ENCODE results near the gene COPG2.
"Not testable (repeated sequence)": the region's sequence is repeated elsewhere in the genome, so short reads cannot be mapped to it uniquely, and the experiment has no call there.

COPG2 gene

DNA sequence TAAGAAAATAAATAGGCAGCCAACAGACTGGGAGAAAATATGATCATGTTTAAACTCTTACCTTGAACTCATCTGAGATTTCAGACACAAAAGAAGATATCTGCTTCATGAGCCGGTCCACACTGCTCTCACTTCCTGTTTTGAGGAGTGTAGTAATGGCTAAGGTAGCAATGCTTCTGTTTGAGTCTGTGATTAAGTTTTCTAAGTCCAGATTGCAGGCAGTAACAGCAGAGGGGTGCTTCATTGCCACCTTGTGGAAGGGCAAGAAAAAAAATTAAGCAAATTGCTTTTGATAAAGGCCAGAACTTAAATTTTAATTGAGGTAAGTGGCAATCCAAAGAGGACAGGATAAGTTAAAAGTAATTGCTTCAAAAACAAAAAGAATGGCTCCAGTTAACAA is 107.6 kb downstream of the COPG2 start:
- DNase-seq (ENCODE audit: low spot score): peak; percentile 19

DNA sequence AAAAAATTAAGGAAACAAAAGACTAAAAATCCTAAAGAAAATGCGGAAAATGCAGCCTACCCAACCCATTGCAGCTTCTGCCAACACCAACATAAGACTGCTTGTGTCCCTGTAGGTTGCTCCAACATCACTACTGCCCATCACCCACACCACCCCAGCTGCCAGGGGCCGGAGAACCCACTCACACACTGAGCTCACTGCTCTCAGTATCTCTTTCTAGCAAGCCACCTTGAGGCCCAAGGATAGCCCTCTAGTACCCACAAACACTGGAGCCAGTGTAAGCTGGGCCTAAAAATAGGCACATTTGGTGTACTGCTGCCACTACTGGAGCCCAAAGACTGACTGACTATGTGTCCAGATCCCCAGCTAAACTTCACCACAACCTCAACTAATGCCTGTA is 109.4 kb downstream of the COPG2 start:
- DNase-seq (ENCODE audit: low spot score): no peak

DNA sequence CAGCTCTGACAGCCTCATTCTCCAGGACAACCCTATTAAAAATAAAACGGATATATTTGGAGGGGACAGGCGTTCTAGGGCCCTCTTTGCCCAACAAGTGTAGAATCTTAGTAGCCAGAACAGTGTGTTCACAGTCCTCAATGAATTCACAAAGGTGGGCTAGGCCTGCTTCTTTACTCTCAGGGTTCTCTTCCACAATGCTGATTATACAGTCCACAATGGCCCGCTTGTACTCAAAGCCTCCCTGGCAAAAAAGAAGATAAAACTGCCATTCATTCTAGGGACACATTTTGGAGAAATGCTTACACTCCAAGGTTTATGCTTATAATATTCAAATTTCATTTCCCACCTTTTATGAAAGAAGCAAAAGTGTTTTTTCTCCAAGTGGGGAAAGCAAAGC is 114.1 kb downstream of the COPG2 start:
- DNase-seq (ENCODE audit: low spot score): no peak

DNA sequence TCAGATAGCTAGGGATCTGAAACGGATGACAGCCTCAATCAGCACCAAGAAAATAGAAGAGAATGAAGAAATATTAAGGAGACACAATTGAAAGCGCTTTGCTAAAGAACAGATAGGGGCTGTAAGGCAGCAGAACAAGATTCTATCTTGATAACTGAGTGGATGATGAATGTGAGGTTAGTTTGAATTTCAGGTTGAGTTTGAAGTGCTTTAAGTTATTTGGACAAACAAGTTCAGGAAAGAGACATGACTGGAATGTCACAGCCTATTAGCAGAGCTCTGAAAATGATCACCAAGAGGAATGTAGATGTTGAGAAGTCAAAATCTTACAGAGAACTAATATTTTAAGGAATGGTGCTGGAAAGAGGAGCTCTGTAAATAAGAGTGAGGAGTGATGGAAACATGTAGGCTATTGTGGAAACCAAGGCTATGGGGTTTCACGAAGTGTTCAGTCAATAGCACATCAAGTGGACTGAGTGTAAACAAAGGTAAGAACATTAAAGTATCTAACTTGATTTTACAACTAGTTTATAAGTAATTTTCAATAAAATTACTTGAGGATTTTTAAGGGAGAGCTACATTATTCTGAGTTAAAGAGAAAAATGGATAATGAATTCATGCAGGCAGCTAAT is 115.0 kb downstream of the COPG2 start:
- no peak for DNase-seq (ENCODE audit: low spot score)

DNA sequence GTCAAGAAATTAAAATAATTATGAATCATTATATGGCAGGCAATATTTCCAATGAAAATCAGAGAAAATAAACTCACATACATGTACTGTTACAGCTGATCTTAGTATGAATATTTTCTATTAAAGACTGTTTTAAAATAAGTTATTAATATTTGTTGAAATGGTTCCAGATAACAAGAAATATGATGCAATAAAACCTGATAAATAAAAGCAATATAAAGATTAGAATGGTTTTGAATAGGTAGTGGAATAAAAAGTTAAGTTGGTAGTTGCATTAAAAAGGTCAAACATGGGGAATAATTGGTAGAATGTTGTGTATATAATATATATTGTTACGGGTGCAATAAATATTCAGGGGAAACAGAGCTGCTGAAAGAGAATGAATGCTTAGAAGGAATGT is 124.2 kb downstream of the COPG2 start:
- DNase-seq (ENCODE audit: low spot score): no peak

DNA sequence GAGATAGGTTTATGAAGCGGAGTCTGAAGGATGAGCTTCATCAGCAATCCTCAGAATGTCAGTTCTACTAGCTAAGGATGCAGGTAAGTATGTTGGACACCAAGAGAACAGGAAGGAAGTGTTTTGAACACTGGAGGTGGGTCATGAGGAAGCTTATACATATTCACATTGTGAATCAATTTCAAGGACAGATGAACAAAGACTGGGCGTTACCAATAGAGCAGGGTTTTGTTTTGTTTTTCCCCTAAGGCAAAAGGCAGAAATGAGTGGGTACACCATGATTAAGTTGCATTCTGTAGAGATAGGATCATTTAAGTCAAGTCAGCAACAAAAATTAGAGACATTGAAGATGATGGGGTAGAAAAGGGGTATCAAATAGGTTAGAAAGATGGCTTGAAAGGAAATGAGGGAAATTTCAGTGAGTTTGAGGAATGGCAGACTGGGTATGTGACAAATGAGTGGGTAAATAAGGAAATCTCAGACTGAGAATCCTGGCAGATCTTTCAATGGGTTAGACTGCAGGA is 125.0 kb downstream of the COPG2 start:
- DNase-seq (ENCODE audit: low spot score): no peak

DNA sequence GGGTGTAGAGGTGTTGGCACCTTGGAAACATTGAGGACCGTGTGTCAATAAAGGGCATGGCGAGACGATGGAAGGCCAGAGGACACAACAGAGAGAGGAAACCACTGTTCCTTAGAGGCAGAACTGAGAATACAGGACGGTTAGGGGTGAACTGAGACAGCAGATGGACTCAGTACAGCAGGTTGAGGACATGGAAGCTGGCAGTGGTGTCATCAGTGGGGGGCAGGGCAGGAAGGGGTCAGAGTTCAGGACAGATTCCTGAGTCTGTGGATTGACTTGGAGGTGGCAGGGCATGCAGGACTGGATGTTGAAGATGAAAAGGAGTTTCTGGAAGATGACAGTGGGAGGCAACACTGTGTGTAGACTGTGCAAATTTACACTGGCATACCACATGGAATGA is 126.3 kb downstream of the COPG2 start:
- DNase-seq (ENCODE audit: low spot score): not testable (repeated sequence)

DNA sequence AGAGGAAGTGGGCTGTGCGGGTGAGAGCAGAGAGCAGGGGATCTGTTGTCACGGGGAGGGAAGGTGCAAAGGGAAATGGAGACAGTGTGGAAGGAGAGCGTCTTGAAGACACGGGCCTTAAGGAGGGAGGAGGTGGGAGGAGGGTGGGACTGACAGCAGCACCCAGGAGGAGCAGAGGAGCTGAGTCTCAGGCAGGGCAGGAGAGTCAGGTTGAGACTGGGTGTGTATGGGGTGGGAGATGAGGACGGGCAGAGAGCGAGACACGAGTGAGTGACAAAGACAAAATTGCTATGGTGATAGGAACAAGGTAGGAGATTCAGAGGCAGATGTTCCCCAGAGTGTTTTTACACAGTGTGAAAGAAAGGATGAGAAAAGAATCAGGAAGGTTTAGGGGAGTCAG is 127.3 kb downstream of the COPG2 start:
- not testable (repeated sequence) for DNase-seq (ENCODE audit: low spot score)

DNA sequence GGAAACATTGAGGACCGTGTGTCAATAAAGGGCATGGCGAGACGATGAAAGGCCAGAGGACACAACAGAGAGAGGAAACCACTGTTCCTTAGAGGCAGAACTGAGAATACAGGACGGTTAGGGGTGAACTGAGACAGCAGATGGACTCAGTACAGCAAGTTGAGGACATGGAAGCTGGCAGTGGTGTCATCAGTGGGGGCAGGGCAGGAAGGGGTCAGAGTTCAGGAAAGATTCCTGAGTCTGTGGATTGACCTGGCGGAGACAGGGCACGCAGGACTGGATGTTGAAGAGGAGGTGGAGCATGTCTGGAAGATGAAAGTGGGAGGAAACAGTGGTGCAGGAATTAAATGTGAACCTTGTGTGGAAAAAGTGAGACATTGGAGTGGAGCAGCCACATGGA is 130.7 kb downstream of the COPG2 start:
- DNase-seq (ENCODE audit: low spot score): not testable (repeated sequence)

DNA sequence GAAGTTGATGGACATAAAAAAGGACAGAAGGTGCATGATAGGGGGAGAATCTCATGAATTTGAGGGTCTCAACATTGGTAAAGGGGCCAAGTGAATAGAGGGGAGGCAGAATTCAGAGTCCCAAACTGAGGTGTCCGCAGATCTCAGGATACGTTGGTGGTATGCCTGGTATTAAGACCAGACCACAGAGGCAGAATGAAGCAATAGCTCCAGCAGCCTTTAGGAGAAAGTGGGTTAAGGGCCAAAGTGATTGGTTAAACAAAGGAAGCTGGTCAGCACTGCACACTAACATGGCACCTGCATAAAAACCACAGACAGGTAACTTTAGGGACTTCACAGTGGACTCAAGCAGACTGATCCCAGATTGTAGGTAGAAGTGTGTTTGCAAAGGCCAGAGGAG is 139.1 kb downstream of the COPG2 start:
- DNase-seq (ENCODE audit: low spot score): no peak

DNA sequence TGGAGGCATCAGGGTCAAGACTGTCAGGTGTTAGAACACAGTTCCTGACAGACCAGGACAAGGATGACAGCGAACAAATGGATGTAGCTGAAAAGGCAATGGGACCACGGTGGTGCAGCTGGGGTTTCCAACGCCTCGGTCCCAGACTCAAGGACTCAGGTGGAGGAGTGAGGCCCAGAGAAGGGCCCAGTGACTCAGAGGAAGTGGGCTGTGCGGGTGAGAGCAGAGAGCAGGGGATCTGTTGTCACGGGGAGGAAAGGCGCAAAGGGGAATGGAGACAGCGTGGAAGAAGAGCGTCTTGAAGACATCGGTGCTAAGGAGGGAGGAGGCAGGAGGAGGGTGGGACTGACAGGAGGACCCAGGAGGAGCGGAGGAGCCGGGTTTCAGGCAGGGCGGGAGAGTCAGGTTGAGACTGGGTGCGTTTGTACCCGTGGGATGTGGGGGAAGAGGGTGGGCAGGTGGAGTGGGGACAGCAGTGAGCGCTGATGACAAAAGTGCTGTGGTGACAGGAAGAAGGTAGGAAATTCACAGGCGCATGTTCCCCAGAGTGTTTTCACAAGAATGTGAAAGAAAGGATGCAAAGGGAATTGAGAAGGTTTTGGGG is 140.7 kb downstream of the COPG2 start:
- not testable (repeated sequence) for DNase-seq (ENCODE audit: low spot score)

DNA sequence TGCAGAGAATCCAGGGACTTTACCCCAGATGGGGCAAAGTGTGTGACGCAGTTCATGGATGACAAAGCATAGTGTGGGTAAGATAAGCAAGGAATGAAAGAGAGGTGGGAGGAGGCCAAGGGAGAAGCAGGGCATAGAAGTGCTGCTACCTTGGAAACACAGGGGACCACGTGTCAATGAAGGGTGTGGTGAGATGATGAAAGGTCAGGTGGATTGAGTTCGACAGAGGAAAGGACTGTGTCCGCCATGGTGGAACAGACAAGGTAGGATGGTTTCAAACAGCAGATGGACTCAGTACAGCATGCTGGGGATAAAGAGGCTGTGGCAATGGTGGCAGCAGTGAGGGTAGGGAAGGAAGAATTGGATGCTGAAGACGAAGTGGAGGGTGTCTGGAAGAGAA is 143.9 kb downstream of the COPG2 start:
- no peak for DNase-seq (ENCODE audit: low spot score)

DNA sequence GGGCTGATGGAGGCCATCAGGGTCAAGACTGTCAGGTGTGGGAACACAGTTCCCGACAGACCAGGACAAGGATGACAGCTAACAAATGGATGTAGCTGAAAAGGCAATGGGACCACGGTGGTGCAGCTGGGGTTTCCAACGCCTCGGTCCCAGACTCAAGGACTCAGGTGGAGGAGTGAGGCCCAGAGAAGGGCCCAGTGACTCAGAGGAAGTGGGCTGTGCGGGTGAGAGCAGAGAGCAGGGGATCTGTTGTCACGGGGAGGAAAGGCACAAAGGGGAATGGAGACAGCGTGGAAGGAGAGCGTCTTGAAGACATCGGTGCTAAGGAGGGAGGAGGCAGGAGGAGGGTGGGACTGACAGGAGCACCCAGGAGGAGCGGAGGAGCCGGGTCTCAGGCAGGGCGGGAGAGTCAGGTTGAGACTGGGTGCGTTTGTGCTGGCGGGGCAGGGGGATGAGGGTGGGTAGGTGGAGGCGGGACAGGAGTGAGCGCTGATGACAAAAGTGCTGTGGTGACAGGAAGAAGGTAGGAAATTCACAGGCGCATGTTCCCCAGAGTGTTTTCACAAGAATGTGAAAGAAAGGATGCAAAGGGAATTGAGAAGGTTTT is 144.9 kb downstream of the COPG2 start:
- DNase-seq (ENCODE audit: low spot score): not testable (repeated sequence)

DNA sequence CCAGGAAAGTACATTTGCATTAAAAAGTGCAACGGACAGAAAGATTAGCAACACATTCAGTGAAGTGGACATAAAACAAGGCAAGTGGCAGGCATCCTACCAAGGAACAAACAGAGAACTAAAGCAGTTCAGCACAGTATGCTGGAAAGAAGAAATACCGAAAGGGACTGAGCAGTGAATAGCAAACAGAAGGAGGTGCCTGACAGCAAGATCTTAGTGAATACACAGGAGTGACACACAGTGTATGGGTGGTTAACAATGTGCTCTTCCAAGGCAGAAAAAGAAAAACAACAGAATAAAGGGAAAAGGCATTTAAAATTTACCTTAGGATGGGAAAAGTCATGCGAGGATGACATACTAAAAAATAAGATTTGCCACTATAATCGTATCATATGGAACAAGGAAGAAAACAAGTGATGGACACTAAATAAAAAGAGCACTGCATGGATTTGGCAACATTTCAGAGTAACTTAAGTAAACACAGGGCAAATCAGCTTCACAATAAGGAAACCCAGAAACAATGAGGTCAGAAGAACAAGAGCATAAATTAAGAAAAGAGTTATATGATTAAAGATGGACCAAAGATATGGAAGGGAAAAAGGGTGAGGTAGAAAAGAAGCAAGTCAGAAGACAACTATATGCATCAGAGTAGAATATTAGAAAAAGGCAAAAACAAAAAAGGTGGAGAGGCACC is 147.1 kb downstream of the COPG2 start:
- DNase-seq (ENCODE audit: low spot score): no peak

DNA sequence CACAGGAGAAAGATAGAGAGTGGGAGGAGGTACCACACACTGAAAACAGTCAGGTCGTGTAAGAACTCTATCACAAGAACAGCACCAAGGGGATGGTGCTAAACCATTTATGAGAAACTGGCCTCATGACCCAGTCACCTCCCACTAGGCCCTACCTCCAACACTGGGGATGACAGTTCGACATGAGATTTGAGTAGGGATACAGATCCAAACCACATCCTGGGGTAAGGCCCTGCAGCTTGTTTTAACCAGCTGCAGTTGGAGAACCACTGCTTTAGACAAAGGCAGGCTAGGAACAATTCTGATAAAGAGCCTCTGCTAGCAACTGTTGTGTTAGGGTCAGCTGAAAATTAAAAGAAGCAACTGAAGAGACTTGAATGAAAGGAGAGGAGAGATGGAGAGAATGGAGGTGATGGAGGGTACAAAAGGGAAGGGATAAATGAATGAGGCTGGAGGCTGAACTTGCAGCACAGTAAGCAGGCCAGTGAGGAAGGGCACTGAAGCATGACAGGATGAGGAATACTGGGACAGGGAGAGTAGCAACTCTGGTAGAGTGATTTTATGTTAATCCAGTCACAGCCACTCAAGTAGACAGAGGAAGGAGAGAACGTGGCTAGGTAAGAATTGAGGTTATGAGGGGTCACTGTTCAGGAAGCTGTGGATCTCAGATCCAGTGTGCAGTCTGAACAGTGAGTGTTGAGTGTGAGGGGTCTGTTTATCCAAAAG is 153.1 kb downstream of the COPG2 start:
- no peak for DNase-seq (ENCODE audit: low spot score)

DNA sequence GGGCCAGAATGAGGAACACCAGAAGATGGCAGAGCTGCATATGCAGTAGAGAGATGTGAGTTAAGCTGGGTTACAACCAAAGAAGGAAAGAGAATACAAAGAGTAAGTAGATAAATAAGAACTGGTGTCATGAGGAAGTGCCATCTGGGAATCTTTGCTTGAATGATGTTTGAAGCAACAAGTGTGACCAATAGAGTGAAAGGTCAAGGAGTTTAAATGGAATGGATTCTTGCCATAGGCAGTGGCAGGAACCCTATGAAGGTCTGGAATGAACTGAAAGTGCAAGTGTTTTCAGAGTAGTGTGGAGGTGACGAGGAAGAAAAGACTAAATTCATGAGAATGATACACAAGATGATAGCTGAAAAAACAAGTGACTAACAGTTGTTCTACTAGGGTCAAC is 155.1 kb downstream of the COPG2 start:
- DNase-seq (ENCODE audit: low spot score): no peak

DNA sequence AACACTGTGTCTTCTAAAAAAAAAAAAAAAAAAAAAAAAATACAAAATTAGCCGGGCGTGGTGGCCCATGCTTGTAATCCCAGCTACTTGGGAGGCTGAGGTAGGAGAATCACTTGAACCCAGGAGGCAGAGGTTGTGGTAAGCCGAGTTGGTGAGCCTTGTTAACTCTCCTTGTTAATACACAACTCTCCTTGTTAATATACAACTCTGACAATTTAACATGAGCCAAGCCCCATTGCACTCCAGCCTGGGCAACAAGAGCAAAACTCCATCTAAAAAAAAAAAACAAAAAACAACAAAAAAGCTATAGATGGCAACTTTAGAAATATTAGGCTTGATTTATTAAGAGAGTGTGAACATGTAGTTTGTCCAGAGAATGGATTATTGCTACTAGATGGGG is 156.5 kb downstream of the COPG2 start:
- DNase-seq (ENCODE audit: low spot score): not testable (repeated sequence)

DNA sequence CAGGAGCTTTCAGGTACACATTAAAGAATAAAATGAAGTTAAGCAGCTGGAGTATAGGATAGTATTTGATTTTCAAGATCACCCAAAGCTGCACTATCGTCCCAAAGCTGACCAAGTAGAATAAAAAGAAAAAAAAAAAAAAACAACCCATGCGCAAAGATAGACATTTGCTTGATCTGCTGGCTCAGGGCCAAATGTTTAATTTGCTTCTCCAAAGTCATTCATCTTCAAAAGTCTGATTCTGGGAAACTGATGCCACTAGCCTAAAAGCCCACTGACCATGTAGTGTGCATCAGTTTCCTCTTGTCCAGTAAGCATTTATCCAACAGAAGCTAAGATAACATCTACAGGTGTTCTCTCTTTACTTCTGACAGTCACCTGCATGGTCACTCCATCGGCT is 162.2 kb downstream of the COPG2 start:
- DNase-seq (ENCODE audit: low spot score): no peak

DNA sequence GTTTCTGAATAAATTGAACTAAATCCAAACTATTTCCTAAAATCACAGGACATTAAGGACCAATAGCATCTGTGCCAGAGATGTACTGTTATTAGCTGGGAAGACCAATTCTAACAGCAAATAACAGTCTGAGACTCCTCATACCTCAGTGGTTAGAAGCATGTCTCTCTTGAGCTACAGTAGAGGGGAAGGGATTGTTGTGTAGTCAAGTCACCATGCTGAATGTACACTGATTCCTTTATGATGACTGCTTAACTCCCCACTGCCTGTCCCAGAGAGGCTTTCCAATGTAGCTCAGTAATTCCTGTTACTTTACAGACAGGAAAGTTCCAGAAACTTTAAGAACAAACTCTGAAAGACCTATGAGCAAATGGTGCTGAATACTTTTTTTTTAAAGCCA is 162.8 kb downstream of the COPG2 start:
- no peak for DNase-seq (ENCODE audit: low spot score)

DNA sequence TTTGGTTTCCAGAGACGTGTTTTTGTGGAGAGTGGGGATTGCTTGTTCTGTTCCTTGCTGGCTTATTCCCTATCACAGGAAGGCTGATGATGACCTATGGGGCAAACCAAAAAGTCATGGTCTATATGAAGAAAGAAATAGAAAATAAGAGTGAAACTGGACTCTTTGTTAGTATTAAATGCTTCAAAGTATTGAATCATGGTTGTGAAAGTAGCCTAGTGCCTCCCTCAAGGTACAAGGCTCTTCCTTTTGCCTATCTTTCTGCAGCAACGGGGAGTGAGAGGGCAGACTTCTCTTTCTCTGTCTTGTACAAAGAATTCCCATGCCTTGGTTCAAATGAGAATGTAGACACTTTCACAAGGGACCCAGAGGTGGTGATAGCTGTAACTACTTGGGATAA is 167.6 kb downstream of the COPG2 start:
- DNase-seq (ENCODE audit: low spot score): no peak

DNA sequence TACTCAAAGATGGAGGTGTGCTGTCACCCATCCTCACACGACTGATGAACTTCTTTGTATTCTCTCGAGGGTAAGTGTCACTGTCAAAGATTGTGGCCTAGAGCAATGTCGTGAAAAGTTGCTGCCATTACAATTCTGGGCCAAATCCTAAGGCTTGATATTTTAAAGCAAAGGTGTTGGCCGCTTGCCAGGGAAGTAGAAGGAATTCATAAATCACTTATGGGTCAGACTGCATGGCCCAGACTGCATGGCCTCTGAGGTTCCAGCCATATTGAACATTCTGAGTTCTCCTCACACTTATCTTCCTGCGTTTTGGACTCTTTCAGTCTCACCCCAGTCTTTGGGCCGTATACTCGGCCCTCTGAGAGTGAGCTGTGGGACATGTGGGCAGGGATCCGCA is 168.1 kb downstream of the COPG2 start:
- DNase-seq (ENCODE audit: low spot score): no peak

DNA sequence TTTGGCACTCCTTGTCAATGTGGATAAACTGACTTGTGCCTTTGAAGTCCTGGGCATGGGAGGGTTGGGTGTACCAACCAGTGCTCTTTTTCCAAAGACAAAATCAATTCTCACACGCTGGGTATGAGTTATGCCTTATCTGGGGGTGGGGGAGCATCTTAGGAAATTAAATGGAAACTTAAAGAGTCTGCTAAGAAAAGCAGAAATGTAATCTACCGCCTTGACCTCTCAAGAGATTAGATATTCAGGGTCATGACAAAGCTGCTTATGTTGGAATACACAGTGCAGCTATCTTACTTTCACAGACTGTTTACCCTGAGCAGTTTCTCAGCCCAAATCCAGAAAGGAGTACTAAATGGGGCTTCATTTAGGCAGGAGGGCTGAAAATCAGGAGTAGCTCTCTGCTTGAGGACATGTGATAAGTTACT is 174.1 kb downstream of the COPG2 start:
- no peak for DNase-seq (ENCODE audit: low spot score)

All from activated CD4-positive, alpha-beta T cell treated with anti-CD3 and anti-CD28 coated beads, Interleukin-2, Interleukin-4, amounts not matched to agents 100 ng/mL and 50 ng/mL, durations not matched to agents 16 hours and 8 hours (primary cell).